ENCODE results near the gene NFKBIE.

The NFKBIE gene

DNA sequence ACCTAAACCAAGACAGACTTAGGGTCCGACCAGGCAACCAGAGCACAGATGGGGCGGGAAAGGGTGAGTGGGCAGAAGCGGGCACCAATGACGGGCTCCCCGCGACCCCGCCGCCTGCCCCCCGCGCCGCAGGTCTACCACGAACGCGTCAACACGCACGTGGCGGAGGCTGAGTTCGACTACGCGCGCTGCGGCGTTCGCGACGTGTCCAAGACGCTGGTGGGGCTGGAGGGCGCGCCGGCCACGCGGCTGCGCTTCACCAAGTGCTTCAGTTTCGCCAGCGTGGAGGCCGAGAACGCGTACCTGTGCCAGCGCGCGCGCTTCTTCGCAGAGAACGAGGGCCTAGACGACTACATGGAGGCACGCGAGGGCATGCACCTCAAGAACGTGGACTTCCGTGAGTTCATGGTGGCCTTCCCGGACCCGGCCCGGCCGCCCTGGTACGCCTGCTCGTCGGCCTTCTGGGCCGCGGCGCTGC is 10.0 kb upstream of the NFKBIE start:
- no peak for TF ChIP-seq JUND (IDR thresholded peaks at IDR 0.05; ENCODE audit: low read depth)
- in situ Hi-C loops (cut with HindIII; ENCODE audit: low pct_unique_long_range_greater_than_20kb, low sequenced_read_pairs): no loop called here
- no peak for DNase-seq (ENCODE audit: low read depth in 1 of 2, low spot score in 1 of 2)

DNA sequence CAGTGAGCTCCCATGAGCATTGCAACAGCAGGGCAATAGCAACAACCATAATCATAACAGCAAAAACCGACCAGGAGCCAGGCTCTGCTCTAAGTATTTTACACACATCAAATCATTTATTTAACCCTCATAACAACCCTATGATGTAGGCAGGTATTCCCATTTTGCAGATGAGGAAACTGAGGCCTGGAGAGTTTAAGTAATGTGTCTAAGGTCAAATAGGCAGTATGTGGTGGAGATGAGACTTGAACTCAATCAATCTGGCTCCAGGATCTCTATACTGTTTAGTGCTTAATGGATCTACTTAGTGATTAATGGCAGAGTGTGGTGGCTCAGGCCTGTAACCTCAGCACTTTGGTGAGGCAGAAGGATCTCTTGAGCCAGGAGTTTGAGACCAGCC is 8.3 kb upstream of the NFKBIE start:
- in situ Hi-C loops (cut with HindIII; ENCODE audit: low pct_unique_long_range_greater_than_20kb, low sequenced_read_pairs): no loop called here
- no peak for DNase-seq (ENCODE audit: low read depth in 1 of 2, low spot score in 1 of 2)
- TF ChIP-seq JUND (IDR thresholded peaks at IDR 0.05; ENCODE audit: low read depth): no peak

GRCh38 chr6:44272999-44273566 is 7.7 kb upstream of the NFKBIE start:
- DNase-seq (ENCODE audit: low read depth in 1 of 2, low spot score in 1 of 2): no peak
- in situ Hi-C loops (cut with HindIII; ENCODE audit: low pct_unique_long_range_greater_than_20kb, low sequenced_read_pairs): no loop called here
- TF ChIP-seq JUND (IDR thresholded peaks at IDR 0.05; ENCODE audit: low read depth): no peak

- no peak for DNase-seq (ENCODE audit: low read depth in 1 of 2, low spot score in 1 of 2)
- in situ Hi-C loops (cut with HindIII; ENCODE audit: low pct_unique_long_range_greater_than_20kb, low sequenced_read_pairs): no loop called here
- no peak for TF ChIP-seq JUND (IDR thresholded peaks at IDR 0.05; ENCODE audit: low read depth)
Observed at GRCh38 chr6:44272529-44272928, 7.2 kb upstream of the NFKBIE start.

GRCh38 chr6:44271914-44272313 is 6.6 kb upstream of the NFKBIE start:
- in situ Hi-C loops (cut with HindIII; ENCODE audit: low pct_unique_long_range_greater_than_20kb, low sequenced_read_pairs): no loop called here

GRCh38 chr6:44271406-44271723 is 6.0 kb upstream of the NFKBIE start:
- in situ Hi-C loops (cut with HindIII; ENCODE audit: low pct_unique_long_range_greater_than_20kb, low sequenced_read_pairs): no loop called here

More at GRCh38 chr6:44271914-44272313, 6.6 kb upstream of the NFKBIE start:
- TF ChIP-seq JUND (IDR thresholded peaks at IDR 0.05; ENCODE audit: low read depth): no peak
- DNase-seq (ENCODE audit: low read depth in 1 of 2, low spot score in 1 of 2): no peak

DNA sequence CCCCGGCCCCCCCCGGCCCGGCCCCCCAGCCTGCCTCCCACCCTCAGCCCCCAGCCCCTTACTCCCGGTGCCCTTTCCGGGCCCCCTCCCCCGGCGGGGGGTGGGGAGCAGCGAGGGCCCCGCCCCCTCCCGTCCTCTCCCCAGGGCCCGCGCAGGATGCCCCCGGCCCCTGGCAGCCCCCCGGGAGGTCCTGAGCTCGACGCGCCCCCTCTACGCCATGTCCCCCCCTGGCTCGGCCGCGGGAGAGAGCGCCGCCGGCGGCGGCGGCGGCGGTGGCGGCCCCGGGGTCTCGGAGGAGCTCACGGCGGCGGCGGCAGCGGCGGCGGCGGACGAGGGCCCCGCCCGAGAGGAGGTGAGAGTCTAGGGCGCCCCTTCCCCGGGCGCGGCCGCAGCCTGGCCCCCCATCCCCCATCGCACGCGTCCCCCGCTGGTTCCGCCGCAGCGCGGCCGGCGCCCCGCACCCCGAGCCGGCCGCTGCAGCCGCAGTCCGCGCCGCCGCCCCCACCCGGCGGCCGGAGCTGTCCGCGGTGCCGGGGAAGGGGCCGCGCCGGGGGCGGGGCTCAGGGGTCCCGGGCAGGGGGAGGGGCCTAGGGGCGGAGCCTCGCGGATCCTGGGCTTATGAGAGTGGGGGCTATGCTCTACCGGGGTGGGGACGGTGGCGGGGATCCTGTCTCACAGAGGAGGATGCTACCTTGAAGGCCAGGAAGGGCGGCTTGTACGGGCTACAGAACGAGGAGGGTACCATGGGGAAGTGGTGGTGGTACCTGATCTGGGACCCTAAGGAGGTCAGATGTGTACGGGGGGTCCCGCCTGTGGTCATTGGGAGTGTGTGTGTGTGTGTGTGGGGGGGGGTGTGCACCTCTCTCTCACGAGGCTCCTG is 5.4 kb upstream of the NFKBIE start:
- TF ChIP-seq JUND (IDR thresholded peaks at IDR 0.05; ENCODE audit: low read depth): no peak
- no peak for DNase-seq (ENCODE audit: low read depth in 1 of 2, low spot score in 1 of 2)
- in situ Hi-C loops (cut with HindIII; ENCODE audit: low pct_unique_long_range_greater_than_20kb, low sequenced_read_pairs): no loop called here

More at GRCh38 chr6:44271406-44271723, 6.0 kb upstream of the NFKBIE start:
- no peak for TF ChIP-seq JUND (IDR thresholded peaks at IDR 0.05; ENCODE audit: low read depth)
- no peak for DNase-seq (ENCODE audit: low read depth in 1 of 2, low spot score in 1 of 2)

DNA sequence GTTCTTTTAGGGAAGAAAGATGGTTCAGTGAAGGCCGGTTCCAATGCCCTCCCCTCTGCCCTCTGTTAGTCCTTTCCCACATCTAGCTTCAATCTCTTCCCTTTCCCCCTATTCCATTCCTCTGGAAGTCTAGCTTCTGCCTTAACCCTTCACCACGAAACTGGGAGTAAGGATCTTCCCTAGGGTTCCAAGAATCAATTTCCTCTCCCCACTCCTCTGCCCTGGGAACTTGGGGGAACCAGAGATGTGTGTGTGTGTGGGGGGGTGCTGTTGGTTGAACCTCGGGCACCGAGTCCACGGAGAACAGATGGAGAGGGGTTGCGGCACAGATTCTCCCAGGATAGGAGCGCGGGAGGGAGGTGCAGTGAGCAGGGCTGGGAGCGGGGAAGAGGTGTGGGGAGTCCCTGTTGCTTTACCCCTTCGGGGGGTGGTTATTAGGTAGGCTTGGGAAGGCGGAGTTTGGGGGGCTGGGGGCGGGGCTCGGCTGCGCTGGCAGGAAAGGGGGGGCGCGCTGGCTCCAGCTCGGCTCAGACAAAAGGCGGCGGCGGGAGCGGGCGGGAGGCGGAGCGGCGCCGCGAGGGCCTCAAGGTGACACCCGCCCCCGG is 4.7 kb upstream of the NFKBIE start, which contains the start of gene TMEM151B:
TMEM151B (plus strand) TSS at position 530 of the 605 bp plus-strand sequence. CDS start 293 bp downstream, outside the sequence.
- TF ChIP-seq JUND (IDR thresholded peaks at IDR 0.05; ENCODE audit: low read depth): no peak
- no peak for DNase-seq (ENCODE audit: low read depth in 1 of 2, low spot score in 1 of 2)
- in situ Hi-C loops (cut with HindIII; ENCODE audit: low pct_unique_long_range_greater_than_20kb, low sequenced_read_pairs): no loop called here

DNA sequence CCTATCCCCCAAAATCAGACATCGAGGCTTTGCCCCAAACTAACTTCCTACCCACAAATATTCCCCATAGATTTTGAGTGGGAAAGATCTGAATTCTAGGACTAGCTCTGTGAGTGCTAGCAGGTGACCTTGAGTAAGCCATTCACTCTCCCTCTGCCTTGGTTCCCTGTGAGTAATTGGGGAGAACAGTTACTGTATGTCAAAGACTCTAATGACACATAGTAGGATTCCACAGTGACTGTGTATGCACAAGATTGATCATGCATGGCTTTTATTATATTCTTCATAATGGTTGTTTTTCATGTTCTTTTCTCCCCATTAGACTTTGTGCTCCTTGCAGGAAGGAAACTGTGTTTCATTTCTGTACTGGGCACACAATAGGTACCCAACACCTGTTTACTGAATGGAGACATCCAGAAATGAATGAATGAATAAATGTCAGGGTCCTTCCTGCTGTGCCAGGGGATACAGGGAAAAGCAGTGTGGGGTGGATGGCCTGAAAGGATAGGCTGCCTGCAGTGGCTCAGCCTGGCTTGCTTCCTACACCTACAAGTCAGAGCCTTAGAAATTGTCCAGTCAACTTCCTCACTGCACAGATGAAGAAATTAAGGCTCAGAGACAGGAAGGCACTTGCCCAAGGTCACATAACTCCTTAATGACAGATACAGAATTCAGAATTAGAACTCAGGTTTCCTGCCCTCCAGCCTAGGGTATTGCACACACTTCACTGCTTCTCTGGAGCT is 4.0 kb upstream of the NFKBIE start:
- TF ChIP-seq JUND (IDR thresholded peaks at IDR 0.05; ENCODE audit: low read depth): no peak
- in situ Hi-C loops (cut with HindIII; ENCODE audit: low pct_unique_long_range_greater_than_20kb, low sequenced_read_pairs): no loop called here
- DNase-seq (ENCODE audit: low read depth in 1 of 2, low spot score in 1 of 2): no peak

DNA sequence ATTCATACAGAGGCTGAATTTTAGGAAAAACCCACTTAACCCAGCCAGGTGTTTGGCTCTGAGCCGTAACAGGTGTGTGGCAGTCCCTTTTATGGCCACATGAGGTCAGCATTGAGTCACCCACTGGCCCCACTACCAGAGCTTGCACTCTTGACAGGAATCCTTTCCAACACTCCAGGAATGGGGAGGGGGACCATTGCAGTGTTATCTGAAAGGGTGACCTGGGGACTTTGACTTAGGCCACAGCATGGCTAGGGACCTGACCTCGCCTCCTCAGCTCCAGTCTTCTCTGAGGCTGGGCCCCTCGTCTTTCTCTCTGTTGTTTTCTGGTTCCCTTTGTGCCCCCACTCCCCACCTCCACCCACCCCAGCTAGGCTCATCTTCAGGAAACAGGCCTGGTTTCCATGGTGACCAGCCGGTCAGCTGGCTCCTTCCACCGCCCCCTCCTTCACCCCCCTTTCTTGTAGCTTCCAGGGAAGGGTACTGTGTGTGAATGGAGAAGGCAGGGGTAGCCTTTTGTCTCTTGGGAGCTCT is 2.8 kb upstream of the NFKBIE start:
- peak; percentile 70 to 71 for DNase-seq (ENCODE audit: low read depth in 1 of 2, low spot score in 1 of 2)
- no peak for TF ChIP-seq JUND (IDR thresholded peaks at IDR 0.05; ENCODE audit: low read depth)
- in situ Hi-C loops (cut with HindIII; ENCODE audit: low pct_unique_long_range_greater_than_20kb, low sequenced_read_pairs): no loop called here

- in situ Hi-C loops (cut with HindIII; ENCODE audit: low pct_unique_long_range_greater_than_20kb, low sequenced_read_pairs): no loop called here
- TF ChIP-seq JUND (IDR thresholded peaks at IDR 0.05; ENCODE audit: low read depth): no peak
- DNase-seq (ENCODE audit: low read depth in 1 of 2, low spot score in 1 of 2): no peak
Observed at GRCh38 chr6:44267252-44267651, 1.9 kb upstream of the NFKBIE start.

DNA sequence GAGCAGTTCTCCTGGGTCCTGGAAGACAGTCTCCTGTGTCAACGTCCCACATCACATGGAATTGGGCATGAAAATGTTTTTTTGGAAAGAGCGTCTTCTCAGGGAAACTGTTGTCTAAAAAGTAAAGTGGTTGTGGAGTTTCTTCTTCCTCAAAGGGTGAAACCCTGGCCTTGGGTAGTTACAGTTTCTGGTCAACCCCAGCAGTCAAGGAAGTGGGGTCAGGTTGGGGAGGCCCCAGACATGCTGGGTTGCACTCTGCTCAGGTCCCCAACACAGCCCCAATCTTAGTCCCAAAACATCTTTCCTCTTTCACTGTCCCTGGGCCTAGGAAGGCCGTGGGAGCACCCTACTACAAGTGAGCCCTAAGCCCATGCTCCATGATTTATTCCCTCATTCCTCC is 996 bp upstream of the NFKBIE start:
- in situ Hi-C loops (cut with HindIII; ENCODE audit: low pct_unique_long_range_greater_than_20kb, low sequenced_read_pairs): no loop called here
- DNase-seq (ENCODE audit: low read depth in 1 of 2, low spot score in 1 of 2): no peak
- TF ChIP-seq JUND (IDR thresholded peaks at IDR 0.05; ENCODE audit: low read depth): no peak
